Esophagus mucosa (tissue), 1 donor: ENCODE data around the gene NT5C3B. TPM values are rescaled to one million over a fixed set of nuclear protein-coding genes. Genes with fewer than 3 reads are reported as not detected.
"Not testable (repeated sequence)": the region's sequence is repeated elsewhere in the genome, so short reads cannot be mapped to it uniquely, and the experiment has no call there.

Experiments used
- ATAC-seq: fragments of 200-7000 bp; cut with Tn5 transposase; one replicate; pipeline ENCODE4 v1.9.1; 2020
- total RNA-seq: library from RNA; stranded (reverse); gene quantifications from one replicate; pipeline ENCODE4 v1.2.4, GENCODE V29; 2023
- donor health status: DM: yes; HTN: yes; CAD: no.

NT5C3B gene
- total RNA-seq, 1 donor from 2014 or later, result 22.8 TPM

GRCh38 chr17:41782142-41782541 lies 53.9 kb downstream of the NT5C3B start:
- ATAC-seq, result no peak

- ATAC-seq, result no peak
Measured at GRCh38 chr17:41781404-41782110, 54.5 kb downstream of the NT5C3B start.

DNA sequence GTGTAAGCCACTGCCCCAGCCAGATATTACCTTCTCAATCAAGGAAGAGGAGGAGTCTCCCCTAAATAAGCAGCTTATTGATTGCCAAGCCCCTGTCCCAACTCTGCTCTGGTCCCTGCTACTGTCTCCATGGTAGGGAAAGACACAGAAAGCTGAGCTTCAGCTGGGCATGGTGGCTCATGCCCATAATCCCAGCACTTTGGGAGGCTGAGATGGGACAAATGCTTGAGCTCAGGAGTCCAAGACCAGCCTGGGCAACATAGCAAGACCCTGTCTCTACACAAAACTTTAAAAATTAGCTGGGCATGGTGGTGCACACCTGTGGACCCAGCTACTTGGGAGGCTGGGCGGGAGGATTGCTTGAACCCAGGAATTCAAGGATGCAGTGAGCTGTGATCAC lies 56.1 kb downstream of the NT5C3B start:
- ATAC-seq, result no peak

DNA sequence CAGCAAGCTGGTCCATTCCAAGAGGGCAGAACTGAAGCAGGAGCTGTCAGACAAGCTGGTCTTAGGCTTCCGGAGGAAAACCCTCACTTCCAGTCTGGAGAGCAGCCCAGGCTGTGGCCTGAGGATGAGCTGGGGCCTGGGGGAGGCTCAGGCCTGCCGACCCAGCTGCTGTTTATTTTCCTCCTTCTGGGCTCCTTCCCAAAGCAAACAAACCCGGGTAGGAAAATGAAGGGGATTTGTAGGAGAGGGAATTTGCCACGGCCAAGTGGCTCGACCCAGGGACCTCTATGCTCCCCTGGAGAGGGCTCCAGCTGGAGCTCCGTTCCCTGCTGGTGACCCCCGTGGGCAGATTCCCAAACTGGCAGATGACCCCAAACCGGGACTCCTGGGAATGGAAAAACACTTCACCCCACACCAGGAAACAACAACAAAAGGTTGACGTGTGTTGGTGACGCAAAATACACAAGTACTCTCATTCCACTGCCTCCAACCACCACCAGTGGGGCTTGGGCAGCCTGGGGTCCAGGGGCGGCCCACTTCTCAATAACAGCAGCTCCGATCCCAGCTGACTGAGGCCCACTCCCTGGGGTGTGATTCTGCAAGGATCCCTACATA lies 58.4 kb downstream of the NT5C3B start:
- ATAC-seq, result no peak

- ATAC-seq, result no peak
Measured at GRCh38 chr17:41777157-41777573, 58.9 kb downstream of the NT5C3B start.

DNA sequence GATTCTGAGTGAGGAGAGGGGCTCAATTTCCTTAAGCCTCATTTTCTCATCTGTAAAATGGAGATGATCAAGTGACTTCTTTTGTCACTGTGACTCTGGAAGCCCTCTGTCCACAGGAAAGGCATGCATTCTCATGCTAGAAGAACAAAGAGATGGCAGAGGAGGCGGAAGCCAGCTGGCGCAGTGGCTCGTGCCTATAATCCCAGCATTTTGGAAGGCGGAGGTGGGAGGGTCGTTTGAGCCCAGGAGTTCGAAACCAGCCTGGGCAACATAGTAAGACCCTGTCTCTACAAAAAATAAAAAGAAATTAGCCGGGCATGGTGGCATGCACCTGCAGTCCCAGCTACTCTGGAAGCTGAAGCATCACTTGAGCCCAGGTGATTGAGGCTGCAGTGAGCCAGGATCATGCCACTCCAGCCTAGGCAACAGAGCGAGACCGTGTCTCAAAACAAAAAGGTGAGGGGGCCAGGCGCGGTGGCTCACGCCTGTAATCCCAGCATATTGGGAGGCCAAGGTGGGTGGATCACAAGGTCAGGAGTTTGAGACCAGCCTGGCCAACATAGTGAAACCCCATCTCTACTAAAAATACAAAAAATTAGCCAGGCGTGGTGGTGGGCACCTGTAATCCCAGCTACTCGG lies 59.7 kb downstream of the NT5C3B start:
- ATAC-seq, result not testable (repeated sequence)

DNA sequence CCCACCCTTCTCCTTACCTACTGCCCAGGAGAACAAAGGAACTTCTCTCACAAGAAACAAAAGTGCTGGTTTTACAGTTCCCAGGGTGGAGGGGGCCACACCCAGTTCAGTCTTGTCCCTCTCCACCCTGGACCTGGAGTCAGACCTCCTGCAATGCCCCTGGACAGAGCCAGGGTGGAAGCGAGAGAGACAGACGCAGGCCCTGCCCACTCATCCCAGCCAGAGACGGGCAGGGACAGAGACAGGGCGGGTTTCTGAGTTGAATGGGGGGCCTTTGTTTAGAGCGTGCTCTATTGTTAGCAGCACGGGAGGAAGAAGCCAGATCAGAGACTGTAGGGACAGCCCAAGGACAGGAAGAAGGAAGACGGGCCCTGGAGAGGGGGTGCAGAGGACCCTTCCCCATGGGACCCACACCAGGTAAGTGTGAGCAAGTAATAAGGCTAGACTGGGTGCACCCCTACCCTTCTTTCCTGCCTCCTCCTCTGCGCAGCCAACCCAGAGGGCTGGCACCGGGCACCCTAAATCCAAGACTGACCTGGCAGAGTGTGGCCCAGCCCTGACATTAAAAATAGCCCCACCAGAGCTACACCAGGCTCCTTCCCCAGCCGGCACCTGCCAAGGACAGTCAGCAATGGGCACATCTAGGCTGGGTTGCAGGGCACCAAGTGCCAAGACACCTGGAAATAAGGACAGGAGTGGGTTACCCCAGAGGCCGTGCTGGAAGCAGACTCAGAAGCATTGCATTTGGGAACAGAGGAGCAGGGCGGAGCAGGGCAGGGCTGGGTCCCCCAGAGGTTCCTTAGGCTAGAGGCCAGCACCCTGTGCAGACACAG lies 60.4 kb downstream of the NT5C3B start:
- ATAC-seq, result peak; percentile 32

Other genes with a start within 250 kb of the NT5C3B start
- gene KRT14, start 249.3 kb downstream of the NT5C3B start, total RNA-seq, result 5,105 TPM
- 2,310 TPM for gene KRT16, start 223.5 kb downstream of the NT5C3B start, total RNA-seq
- gene KRT17, start 211.7 kb downstream of the NT5C3B start, total RNA-seq, result 380 TPM
- 725 TPM for gene EIF1, start 147.3 kb downstream of the NT5C3B start, total RNA-seq
- gene GAST, start 123.9 kb downstream of the NT5C3B start, total RNA-seq, result not detected
- 1.4 TPM for gene HAP1, start 101.6 kb downstream of the NT5C3B start, total RNA-seq
- 1,050 TPM for gene JUP, start 49.5 kb downstream of the NT5C3B start, total RNA-seq
- gene P3H4, start 24.3 kb downstream of the NT5C3B start, total RNA-seq, result 1.9 TPM
- 3.1 TPM for gene FKBP10, start 23.2 kb downstream of the NT5C3B start, total RNA-seq
- 0.32 TPM for gene KLHL10, start 1.6 kb upstream of the NT5C3B start, total RNA-seq
- gene KLHL11, start 29.2 kb upstream of the NT5C3B start, total RNA-seq, result 6.8 TPM
- gene ACLY, start 82.7 kb upstream of the NT5C3B start, total RNA-seq, result 161 TPM
- gene ODAD4, start 94.4 kb upstream of the NT5C3B start, total RNA-seq, result not detected
- 89.9 TPM for gene CNP, start 130.6 kb upstream of the NT5C3B start, total RNA-seq
- gene DNAJC7, start 181.2 kb upstream of the NT5C3B start, total RNA-seq, result 75.5 TPM
- 30.3 TPM for gene NKIRAS2, start 183.9 kb upstream of the NT5C3B start, total RNA-seq
- 0.48 TPM for gene C17orf113, start 214.4 kb upstream of the NT5C3B start, total RNA-seq